Muscle of arm (tissue), 12 donors: Measurements from ENCODE around the gene ARL2. TPM values are rescaled to one million over a fixed set of nuclear protein-coding genes. Genes with fewer than 3 reads are reported as not detected.

ENCODE experiments used
- DNase-seq: peaks from one replicate; pipeline ENCODE4 v3.0.0-alpha.2; 2013
- polyA plus RNA-seq, 12 donors: library from polyadenylated mRNA; unstranded; fragments of 120-200 nt; gene quantifications; one replicate each; pipeline ENCODE4 v1.2.1, GENCODE V29; 2013; ENCODE audit not compliant: insufficient read length in 12 of 12

The ARL2 gene
- polyA plus RNA-seq, 12 donors, result 59.8 to 130 (median 72.3) TPM; not detected in 1

DNA sequence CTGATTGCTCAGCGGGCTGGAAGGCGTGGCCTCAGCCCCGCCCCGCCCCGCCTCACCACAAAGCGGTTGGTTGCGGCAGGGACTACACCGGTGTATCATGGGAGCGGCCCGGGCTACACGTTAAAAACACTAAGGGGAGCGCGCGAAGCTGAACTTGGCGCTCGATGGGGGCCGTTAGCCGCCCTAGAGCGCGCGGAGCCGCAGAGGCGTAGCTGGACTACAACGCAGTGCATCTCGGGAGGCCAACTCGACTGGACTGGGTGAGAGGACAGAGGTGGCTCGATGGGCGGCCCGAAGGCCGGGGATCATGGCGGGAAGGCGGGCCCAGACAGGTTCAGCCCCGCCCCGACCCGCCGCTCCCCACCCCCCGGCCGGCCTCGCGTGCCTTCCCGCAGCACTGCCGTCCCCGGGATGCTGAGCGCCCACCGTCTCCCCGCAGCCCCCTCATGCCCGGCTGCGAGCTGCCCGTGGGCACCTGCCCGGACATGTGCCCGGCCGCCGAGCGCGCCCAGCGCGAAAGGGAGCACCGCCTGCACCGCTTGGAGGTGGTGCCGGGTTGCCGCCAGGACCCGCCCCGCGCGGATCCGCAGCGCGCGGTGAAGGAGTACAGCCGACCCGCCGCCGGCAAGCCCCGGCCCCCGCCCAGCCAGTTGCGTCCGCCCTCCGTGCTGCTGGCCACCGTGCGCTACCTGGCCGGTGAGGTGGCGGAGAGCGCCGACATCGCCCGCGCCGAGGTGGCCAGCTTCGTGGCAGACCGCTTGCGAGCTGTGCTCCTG, 27.1 kb downstream of the ARL2 start, which contains the start of gene SAC3D1:
SAC3D1 (plus strand) TSS at position 364 of the 776 bp plus-strand sequence; CDS start at position 447, 83 bp downstream.
- peak; percentile 90 for DNase-seq

DNA sequence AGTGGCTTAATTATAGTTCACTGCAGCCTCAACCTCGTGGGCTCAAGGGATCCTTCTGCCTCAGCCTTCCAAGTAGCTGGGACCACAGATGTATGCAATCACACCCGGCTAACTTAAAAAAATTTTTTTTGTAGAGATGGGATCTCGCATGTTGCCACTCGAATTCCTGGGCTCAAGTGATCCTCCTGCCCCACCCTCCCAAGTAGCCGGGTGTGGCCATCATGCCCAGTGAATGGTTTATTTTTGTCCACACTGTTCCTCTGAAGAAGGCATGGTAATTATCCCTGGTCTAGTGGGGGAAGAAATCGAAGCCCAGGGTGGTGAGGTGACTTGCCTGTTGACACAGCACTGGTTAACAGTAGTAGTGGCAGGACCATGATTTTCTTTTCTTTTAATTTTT, 28.9 kb downstream of the ARL2 start:
- DNase-seq, result no peak

DNA sequence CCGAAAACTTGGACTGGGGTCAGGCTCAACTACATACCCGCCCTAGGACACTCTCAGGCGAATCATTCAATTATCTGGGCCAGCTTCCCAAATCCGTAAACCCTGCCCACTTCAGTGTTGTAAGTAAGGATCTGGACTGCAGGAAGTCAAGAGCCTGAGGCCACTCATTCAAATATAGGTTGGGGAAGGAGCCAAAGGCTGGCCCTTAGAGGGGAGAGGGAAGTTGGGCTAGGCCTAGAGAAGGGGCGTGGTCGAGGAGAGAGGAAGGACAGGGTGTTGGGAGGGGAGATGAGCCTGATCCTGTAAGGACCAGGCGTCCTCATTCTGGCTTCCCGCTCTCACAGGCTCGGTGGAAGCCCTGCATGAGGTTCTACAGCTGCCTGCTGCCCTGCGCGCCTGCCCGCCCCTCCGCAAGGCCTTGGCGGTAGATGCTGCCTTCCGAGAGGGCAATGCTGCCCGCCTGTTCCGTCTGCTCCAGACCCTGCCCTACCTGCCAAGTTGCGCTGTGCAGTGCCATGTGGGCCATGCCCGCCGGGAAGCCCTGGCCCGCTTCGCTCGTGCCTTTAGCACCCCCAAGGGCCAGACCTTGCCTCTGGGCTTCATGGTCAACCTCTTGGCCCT, 30.0 kb downstream of the ARL2 start:
- DNase-seq, result peak; percentile 63

DNA sequence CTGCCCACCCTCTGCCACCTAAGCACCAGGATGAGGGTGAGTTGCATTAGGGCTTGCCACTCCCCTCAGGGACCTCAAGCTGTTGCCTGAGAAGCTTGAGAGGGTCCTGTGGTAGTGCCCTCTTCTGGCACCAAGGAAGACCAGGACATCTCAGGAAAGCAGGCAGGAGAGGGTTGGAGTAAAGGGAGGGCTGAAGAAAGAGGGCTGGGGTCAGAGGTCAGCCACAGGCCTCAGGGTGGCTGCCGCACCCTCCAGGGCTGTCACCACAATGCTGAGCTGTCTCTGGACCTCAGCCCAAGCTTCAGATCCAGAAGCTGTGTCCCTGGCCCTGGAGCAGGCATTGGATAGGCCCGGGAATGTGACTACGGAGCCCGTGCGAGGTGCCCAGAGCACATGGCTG, 31.1 kb downstream of the ARL2 start:
- DNase-seq, result no peak

DNA sequence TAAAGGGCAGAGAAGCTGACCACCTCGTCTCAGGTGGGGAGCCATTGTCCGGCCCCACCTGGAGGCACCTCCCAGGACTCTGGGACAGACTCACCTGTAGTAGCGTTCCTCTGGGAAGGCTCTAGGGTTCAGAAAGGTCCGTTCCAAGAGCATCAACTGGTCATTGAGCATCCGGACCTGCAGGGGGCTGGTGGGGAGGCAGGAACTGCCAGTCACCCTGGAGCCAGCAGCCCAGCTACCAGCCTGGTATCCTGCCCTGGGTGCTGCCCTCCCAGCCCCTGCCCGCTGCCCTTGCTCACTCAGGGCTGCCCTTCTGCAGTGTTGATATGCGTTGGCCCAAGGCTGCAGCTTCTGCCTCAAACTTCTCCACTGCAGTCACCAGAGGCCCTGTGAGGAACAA, 31.8 kb downstream of the ARL2 start:
- no peak for DNase-seq

DNA sequence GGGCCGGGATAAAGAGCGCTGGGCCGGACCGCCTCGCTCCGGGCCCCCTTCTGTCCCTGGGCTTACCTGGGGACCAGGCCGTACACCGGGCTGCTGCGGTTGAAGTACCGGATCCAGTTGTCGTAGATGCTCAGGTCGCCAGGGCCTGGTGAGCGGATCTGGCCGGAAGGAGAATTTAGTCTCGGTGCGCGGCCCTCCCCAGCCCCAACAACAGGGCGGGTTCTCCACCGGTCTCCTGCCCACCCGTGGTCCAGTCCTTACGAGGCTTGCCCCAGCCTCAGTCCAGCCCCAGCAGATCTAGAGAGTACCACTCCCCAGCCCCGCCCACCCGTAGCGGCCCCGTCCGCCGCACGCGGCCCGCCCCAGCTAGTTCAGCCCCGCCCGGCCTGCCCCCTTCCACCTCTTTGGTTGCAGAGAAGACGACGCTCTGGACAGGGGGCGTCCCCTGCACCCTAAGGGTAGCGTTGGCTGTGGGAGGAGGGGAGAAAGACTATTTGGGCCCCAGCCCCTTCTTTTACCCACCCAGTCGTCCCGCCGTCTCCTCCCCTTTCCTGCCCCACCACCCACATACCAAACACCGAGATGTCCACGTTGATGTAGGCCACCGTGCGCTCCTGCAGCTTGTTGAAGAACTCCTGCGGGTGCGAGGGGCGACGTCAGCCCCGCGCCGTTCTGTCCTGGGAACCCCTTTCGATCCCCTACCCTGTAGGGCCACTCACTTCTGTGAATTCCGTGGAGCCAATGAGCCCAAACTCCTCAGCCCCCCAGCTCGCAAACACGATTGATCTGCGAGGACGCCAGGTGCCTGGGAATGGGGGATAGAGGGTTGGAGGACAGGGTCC, 33.8 kb downstream of the ARL2 start:
- DNase-seq, result no peak

DNA sequence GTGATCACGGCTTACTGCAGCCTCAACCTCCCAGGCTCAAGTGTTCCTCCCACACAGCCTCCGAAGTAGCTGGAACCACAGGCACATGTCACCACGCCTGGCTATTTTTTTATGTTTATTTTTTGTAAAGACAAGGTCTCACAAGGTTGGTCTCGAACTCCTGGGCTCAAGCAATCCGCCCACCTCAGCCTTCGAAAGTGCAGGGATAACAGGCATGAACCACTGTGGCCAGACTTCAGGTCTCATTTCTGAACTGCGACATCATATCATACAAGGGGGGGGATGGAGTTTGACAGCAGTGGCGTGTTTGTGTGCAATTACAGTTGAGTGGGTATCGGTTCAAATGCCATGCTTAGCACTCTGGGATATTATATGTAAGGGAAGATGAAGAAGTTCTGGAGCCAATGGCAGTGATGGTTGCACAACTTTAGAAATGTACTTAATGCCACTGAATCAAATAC, 37.5 kb downstream of the ARL2 start:
- no peak for DNase-seq

DNA sequence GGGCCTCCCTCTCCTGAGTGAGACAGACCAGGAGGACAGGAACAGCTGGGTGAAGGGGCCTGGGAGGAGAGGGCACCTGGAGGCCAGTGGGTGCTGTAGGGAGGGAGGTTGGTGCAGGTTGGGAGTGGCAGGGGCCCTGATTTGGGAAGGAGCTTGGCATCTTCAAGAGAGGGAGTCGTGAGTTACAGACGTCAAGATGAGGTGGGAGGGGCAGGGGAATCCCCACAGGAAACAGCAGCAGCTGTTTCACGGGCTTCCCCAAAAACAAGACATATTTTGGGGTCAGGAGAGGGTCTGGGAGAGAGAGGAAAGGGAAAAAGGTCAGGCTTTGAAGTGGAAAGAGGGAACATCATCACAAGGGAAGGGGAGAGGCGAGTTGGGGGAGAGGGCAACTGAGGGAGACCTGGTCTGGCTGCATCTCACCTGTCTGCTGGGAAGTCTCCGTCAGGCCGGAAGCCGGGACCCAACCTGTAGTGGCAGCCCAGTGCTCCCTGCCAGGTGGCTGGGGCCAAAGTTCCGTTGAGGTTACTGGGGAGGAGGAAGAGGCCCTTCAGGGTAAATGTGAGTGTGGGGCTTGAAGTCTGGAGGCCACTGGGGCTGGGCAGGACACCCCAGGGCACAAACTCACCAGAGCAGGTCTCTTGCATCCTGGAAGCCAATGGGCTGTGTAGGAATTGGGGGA, 40.0 kb downstream of the ARL2 start:
- no peak for DNase-seq

DNA sequence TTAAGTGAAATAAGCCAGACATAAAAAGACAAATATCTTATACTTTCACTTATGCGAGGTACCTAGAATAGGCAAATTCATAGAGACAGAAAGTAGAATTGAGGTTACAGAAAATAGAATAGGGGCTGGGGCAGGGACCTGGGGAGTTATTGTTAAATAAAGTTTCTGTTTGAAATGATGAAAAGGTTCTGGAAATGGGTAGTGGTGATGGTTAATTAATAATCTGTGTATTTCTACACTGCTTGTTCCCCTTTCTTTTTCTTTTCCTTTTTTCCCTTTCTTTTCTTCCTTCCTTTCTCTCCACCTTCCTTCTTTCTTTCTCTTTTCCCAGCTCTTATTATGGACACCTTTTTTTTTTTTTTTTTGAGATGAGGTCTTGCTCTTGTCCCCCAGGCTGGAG, 41.6 kb downstream of the ARL2 start:
- DNase-seq, result no peak

DNA sequence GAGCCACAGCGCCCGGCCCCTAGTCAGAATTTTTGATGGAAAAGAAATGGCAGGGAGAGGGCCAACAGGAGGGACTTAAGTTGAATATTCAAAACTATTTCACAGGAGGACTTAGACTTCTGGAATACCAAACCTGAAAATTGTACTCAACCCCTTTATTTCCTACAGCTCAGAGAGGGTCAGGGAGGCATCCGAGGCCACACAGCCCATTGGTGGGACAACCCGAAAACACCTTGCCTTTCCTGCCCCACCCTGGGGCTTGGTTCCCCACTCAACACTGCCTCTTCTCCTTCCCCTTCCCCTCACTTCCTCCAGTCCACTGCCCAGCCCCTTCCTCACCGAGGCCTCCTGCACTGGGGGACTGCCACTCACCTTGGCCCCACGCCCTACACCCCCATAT, 43.0 kb downstream of the ARL2 start:
- DNase-seq, result no peak

DNA sequence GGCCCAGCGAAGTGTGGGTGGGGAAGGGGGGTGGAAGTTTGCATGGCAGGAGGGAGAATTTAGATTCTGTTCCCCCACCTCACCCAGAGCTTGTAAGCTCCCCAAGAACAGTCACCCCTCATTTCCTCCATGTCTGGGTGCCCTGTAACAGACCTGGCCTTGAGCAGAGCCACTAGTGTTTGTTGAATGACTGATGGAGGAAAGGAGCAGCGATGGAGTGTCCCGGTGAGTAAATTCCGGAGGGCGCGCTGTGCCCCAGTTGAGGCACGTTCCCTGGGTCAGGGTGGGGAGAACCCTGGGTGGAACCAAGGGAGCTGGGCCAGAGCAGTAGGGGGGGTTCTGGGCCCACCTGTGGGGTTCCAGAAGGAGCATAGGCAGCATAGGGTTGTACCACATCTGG, 43.6 kb downstream of the ARL2 start:
- no peak for DNase-seq

DNA sequence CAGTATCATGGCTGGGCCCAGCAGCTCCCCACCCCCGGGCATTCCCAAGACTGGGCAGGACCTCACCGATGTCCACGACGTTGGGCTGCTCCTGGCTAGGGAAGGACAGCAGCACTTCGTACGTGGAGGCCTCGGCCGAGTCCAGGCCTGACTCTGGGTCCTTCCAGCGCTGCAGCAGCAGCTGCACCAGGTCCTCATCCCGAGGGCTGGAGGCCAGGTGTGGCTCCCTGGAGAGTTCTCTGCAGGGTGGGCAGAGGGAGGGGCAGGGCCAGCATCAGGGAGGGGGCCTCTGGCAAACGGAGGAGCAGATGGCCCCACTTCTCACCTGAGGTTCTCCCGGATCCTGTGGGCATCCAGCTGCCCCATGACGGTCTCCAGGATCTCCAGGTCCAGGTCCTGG, 44.1 kb downstream of the ARL2 start:
- no peak for DNase-seq

DNA sequence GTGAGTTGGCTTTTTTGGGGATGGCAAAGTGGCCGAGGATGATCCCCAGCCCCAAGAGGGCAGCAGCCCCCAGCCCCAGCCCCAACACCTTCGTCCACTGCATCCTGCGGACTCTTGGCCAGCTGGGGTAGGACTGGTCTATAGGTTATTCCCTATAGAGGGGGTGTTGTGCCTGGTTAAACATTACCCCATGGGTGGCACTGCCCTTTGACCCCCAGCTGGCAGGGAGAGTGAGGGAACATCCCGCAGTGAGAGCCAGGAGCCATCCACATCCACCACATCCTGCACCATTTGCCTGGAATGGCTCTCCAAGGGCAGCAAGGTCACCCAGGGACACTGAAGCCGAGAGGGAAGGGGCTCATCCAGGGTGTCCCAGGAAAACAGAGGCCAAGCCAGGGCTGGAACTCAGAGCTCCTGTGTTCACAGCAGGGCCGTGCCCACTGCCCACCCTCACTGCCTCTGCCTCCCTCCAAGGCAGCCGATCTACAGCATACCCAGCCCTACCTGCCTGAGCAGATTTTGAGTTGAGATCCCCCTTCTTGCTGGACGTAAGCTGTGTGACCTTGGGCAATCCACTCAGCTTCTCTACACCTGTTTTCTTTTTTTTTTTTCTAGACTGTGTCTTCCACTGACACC, 44.6 kb downstream of the ARL2 start, which contains the start of gene NAALADL1:
NAALADL1 (minus strand) TSS at position 135 of the 636 bp plus-strand sequence; CDS start at position 103, 32 bp downstream.
- DNase-seq, result no peak

DNA sequence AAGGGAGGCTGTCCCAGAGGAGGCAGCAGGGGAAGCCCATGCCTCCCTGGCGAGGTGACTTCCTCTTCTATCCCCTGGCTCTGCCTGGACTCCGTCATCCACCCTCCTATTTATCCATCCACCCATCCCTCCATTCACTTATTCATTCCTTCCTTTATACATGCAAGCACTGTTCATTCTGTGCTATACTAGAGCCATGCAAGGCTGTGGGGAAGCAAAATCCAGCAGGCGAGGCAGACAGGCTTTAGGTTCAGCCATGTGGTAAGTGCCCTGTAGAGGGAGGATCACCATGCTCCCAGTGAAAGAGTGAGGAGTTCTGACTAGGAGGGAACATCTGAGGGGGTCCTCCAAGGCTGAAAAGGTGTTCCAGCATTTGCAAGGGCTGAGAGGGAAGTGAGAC, 45.6 kb downstream of the ARL2 start:
- DNase-seq, result no peak

DNA sequence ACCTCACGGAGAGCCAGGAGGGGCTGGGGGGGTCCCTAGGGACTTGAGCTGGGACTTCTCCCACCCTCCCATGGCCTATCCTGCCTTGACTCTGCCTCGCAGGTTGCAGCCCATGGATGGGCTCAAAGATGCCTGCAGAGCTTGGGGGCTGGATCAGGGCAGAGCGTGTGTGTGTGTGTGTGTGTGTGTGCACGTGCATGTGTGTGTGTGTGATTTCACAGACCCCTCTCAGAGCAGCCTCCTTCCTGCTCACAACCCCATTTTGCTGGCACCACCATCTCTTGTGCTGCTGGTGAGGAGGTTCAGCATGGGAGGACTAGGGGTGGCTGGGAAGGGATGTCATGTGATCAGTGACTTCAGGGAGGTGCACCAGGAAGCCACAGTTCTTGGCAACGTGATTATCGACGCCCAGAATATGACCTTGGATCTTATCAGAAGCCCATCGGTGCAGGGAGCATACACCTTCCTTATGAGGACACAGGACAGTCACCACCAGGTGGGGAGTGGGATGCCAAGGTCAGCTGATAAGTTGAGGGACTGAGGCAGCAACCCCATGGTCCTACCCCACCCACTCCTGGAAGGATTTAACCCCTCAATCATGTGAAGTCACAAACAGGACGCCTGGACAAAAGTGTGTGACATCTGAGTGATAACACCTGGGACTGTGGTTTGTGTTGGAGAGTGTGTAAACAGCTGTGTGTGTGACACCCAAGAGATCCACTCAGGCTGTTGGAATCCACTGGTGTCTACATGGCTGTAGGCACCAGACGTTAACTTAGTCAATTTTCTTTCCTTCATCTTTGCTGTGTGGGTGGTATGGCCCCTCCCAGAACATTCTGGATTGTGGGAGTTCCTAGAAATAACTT, 46.2 kb downstream of the ARL2 start:
- DNase-seq, result no peak

DNA sequence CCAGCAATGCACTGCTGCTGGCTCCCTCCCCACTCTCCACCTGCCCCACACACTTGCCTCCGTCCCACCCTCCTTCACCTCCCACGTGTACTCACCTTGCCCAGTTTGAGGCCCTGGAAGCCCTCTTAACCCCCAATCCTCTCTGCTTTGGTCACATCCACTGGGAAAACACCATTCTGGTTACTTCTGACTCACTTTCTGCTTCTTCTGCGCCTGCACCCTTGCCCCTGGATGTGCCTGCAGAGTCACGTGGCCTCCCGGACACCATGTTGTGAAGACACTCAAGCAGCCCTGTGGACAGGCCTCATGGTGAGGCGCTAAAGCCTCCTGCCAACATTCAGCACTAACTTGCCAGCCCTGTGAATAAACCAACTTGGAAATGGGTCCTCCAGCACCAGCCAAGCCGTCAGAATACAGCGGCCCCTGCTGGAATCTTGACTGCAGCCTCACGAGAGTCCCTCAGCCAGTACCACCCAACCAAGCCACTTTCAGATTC, 47.0 kb downstream of the ARL2 start:
- DNase-seq, result no peak

DNA sequence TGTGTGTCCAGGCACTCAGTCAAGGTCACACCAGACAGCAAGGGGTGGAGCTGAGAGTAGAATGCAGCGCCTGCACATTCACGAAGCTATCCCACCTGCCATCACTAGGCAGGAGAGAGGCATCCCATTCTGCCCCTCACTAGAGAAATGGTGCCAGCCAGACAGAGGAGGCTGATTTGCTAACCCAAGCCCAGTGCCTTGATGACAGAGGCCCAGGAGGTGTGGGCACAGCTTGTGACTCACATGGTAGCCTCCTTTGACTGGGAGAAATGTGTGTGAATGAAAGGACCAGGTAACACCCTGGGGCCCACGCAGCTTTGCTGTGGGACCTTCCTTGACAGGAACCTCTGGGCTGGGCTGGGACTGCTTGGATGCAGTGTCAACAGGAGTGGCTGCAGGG, 49.6 kb downstream of the ARL2 start:
- no peak for DNase-seq

DNA sequence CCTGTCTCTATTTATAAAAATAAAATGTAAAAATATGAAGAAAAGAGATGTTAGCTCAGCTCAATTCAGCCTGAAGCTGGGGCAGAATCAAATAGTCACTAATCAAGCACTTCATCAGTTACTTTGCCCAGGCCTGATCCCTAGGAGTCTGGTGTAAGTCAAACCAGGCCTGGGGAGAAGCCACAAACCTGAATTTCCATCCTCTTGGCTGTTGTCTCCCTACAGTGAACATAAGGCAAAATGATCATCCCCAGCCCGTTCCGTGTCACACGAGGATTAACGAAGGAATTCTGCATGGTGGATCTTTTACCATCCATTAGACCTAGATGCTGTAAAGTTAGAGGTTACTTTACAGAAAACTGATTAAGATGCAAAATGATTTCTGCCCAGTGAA, 50.9 kb downstream of the ARL2 start:
- DNase-seq, result no peak

DNA sequence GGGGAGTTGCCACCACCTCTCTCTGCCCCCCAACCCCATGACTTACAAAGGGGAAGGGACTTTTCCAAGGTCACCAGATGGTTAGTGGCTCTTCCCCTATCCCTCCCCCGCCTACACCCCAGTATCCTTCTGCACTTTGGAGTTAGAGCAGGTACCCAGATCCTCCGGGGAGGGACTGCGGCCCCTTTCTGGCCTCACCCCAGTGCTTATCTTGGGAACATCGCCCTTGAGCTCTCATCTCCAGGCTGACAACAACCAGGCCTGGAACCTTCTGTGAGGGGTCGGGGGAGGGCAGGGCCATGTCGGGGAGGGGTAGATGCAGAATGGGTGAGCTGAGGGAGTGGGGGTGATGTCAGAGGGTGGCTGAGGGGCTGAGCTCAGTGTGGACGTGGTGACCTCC, 51.9 kb downstream of the ARL2 start:
- DNase-seq, result no peak

DNA sequence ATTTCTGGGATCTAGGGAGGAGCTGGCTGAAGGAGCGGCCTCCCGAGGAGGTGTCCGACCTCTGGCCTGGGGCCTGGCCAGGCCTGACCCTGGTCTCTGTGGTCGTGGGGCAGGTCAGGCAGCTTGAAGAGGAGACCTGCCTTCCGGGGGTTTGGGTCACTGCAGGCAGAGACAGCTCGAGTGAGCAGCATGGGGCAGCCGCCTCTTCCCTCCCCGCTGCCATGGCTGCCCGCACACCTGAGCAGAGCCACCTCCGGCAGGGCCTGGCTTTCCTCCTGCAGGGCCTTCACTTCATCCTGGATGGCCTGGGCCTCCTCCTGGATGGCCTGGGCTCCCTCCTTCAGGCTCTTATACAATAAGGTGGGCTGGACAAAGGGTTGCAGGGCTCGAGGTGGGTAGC, 52.4 kb downstream of the ARL2 start:
- no peak for DNase-seq
